Measurements from ENCODE around the gene SLC5A2.

GRCh38 chr16:31478956-31479355, 4.0 kb upstream of the SLC5A2 start:
- TF ChIP-seq CTCF (conservative IDR thresholded peaks at IDR 0.05 in 1 of 2, IDR thresholded peaks at IDR 0.05 in 1 of 2; ENCODE audit: low read depth in 1 of 2, low read length in 2 of 2) (no peak), EZH2 (IDR thresholded peaks at IDR 0.05; ENCODE audit: low read length, missing control alignments) (no peak)
